HepG2 (cell line): ENCODE data around the gene NPY4R. TPM values are rescaled to one million over a fixed set of nuclear protein-coding genes. Genes with fewer than 3 reads are reported as not detected.
A peak's percentile ranks its signal among the peaks of the same experiment; 100 is the strongest.
"Not testable (repeated sequence)": the region's sequence is repeated elsewhere in the genome, so short reads cannot be mapped to it uniquely, and the experiment has no call there.

Experiments
- ATAC-seq: fragments of 200-7000 bp; cut with Tn5 transposase; 3 replicates; pipeline ENCODE4 v1.9.1; 2020; ENCODE audit warnings: mild to moderate bottlenecking, moderate library complexity
- BruUV-seq: library from RNA; stranded (reverse); fragments of 400-500 nt; replicated peaks from 2 replicates; lab custom pipeline; 2021; lab: Mats Ljungman, UMichigan
- CTCF ChIA-PET: fragments of 300-600 bp; formaldehyde crosslinking; extraction: SDS; loops from one replicate; lab custom pipeline; 2021; ENCODE audit warnings: low total read pairs, inconsistent platforms, low intra/inter-chr PET ratio; lab: Yijun Ruan, JAX
- POLR2A ChIA-PET: fragments of 350-600 bp; sonication (Branson Sonifier 250); formaldehyde crosslinking; loops from one replicate; lab custom pipeline; 2020; ENCODE audit warnings: antibody characterized with exemption, inconsistent platforms; lab: Yijun Ruan, JAX
- DNase-seq: peaks from one replicate; pipeline ENCODE4 v3.0.0-alpha.2; 2015; ENCODE audit warnings: low spot score
- FAIRE-seq: peaks from 3 replicates; lab custom pipeline; 2011; peaks lifted over from hg19 to GRCh38; lab: Jason Lieb, UNC
- H2AFZ ChIP-seq: one replicate; pipeline ENCODE4 v1.6.1; 2011; ENCODE audit warnings: low read length, inconsistent platforms
- H3K27ac ChIP-seq: fragments of 300-600 bp; 3 replicates; pipeline ENCODE4 v1.8.0; 2011; ENCODE audit warnings: mixed run types, mild to moderate bottlenecking, mixed read lengths, low read length, inconsistent platforms; ENCODE audit not compliant: insufficient read depth; ENCODE audit errors: extremely low read length
- H3K27me3 ChIP-seq, 2 experiments: fragments of 200-600 bp in 1 of 2; 2 replicates in 1 of 2; 3 replicates in 1 of 2; pipeline versions ENCODE4 v1.6.0 to v1.8.0; 2011; ENCODE audit warnings: low read length in 2 of 2, mild to moderate bottlenecking in 2 of 2, moderate library complexity in 2 of 2, inconsistent platforms in 1 of 2; ENCODE audit not compliant: insufficient read depth in 2 of 2, control insufficient read depth in 1 of 2
- H3K36me3 ChIP-seq, 2 experiments: fragments of 200-600 bp in 1 of 2; replicated peaks in 1 of 2; 2 replicates in 1 of 2; 3 replicates in 1 of 2; pipeline versions ENCODE4 v1.5.1 to v1.8.0; 2011; ENCODE audit warnings: low read length in 2 of 2, inconsistent platforms in 1 of 2; ENCODE audit not compliant: insufficient read depth in 2 of 2, control insufficient read depth in 1 of 2
- H3K4me1 ChIP-seq: 2 replicates; pipeline ENCODE4 v1.5.1; 2012; ENCODE audit warnings: low read length, inconsistent platforms; ENCODE audit not compliant: insufficient read depth
- H3K4me2 ChIP-seq: 2 replicates; pipeline ENCODE4 v1.6.0; 2011; ENCODE audit warnings: low read depth, low read length, inconsistent platforms
- H3K4me3 ChIP-seq, 3 experiments: fragments of 200-600 bp in 1 of 3; sonication (generic), shearing (Covaris generic) in 1 of 3; replicated peaks in 1 of 3; 2 replicates each; pipeline ENCODE4 v1.5.1; 2011 to 2016; ENCODE audit warnings: low read length in 3 of 3, inconsistent platforms in 2 of 3, low read depth in 2 of 3, mild to moderate bottlenecking in 2 of 3, control low read depth in 1 of 3, mixed read lengths in 1 of 3; ENCODE audit not compliant: insufficient read depth in 1 of 3
- H3K79me2 ChIP-seq: one replicate; pipeline ENCODE4 v1.6.1; 2011; ENCODE audit warnings: low read length, inconsistent platforms; ENCODE audit not compliant: insufficient read depth
- H3K9ac ChIP-seq: 2 replicates; pipeline ENCODE4 v1.6.0; 2011; ENCODE audit warnings: mild to moderate bottlenecking, low read depth, low read length, inconsistent platforms; ENCODE audit not compliant: insufficient read depth
- H3K9me3 ChIP-seq: 2 replicates; pipeline ENCODE4 v1.5.1; 2012; ENCODE audit warnings: mild to moderate bottlenecking, low read length
- H4K20me1 ChIP-seq: 2 replicates; pipeline ENCODE4 v1.6.0; 2011; ENCODE audit warnings: inconsistent platforms, mild to moderate bottlenecking, low read length, moderate library complexity; ENCODE audit not compliant: insufficient read depth
- NCOR1 ChIP-seq: fragments of 200-600 bp; sonication (generic); IDR thresholded peaks from 2 replicates; pipeline ENCODE4 v1.7.0; 2017; ENCODE audit warnings: antibody characterized with exemption, low read length, borderline replicate concordance
- PHF21A ChIP-seq: sonication (generic); formaldehyde crosslinking; IDR thresholded peaks from 2 replicates; pipeline ENCODE4 v1.5.0; 2020; ENCODE audit warnings: mild to moderate bottlenecking, missing genetic modification reagents
- ZNF577 ChIP-seq: sonication (generic); formaldehyde crosslinking; IDR thresholded peaks from 2 replicates; pipeline ENCODE4 v1.4.0; 2020; ENCODE audit warnings: mild to moderate bottlenecking, low read depth, missing genetic modification reagents, borderline replicate concordance
- ZNF646 ChIP-seq: sonication (generic); formaldehyde crosslinking; IDR thresholded peaks from 2 replicates; pipeline ENCODE4 v1.9.0; 2021; ENCODE audit warnings: mild to moderate bottlenecking, missing genetic modification reagents
- WGBS: methylation state at CpG from one replicate; pipeline ENCODE4 v1.1.6; 2017; ENCODE audit warnings: low lambda C conversion rate; 5-methylcytosine and 5-hydroxymethylcytosine counted together
- in situ Hi-C: cut with HindIII; loops from 2 replicates; pipeline ENCODE4 v1.10.0; 2017; ENCODE audit warnings: low pct_unique_long_range_greater_than_20kb; ENCODE audit not compliant: extremely low pct_ligation_motif_present
- intact Hi-C: fragments of 100-400 bp; cut with micrococcal nuclease; formaldehyde crosslinking; loops from one replicate; pipeline ENCODE4 v1.10.0; 2022; ENCODE audit not compliant: unreplicated experiment
- polyA plus RNA-seq, 8 experiments: library from polyadenylated mRNA; depleted of rRNA in 3 of 8; stranded (reverse) in 7 of 8; unstranded in 1 of 8; fragments of >200 nt; fragmentation: Illumina TruSeq in 4 of 8; extraction: Trizol in 4 of 8; gene quantifications; 2 replicates each; pipeline versions ENCODE4 v1.2.1 to v1.2.3, GENCODE V29; 2011 to 2016; ENCODE audit warnings: low read depth in 4 of 8, missing spikeins in 1 of 8, mixed read lengths in 1 of 8; ENCODE audit not compliant: insufficient read depth in 1 of 8
- total RNA-seq, 5 experiments: library from RNA; depleted of rRNA; stranded (reverse); fragments of >200 nt; fragmentation: Illumina TruSeq; extraction: Trizol; gene quantifications; 2 replicates each; pipeline ENCODE4 v1.2.3, GENCODE V29; 2016; ENCODE audit warnings: low read depth in 1 of 5
- TF ChIP-seq, protein P1 (sequence below): IDR thresholded peaks from 2 replicates; pipeline ENCODE4 v1.6.1; 2016
- TF ChIP-seq, protein P2 (sequence below): sonication (generic); formaldehyde crosslinking; IDR thresholded peaks from 2 replicates; pipeline ENCODE4 v1.4.0; 2020; ENCODE audit warnings: missing genetic modification reagents

NPY4R gene
- total and polyA plus RNA-seq, 2 of the 13 experiments (the other 11 are each of a cell fraction or from before 2014, with no cell fraction given), result not detected

- Histone ChIP-seq H3K4me3 (no peak overlapping the region), H3K27ac (no peak overlapping the region), H3K79me2 (no peaks in the 10 kb centered on the region), H3K36me3 (no peaks in the 10 kb centered on the region), H3K27me3 (0 out of 5 replicates have a peak, but pooled peaks cover 0 to 15% of the 10 kb centered on the region in 2 experiments), H4K20me1 (no peaks in the 10 kb centered on the region), H3K9me3 (no peaks in the 10 kb centered on the region), H3K4me2 (no peak overlapping the region), H3K4me1 (no peaks in the 10 kb centered on the region), H2AFZ (no peak overlapping the region), H3K9ac (no peak overlapping the region)
- intact Hi-C loops (no loop called here), in situ Hi-C loops (no loop called here)
- ATAC-seq (no peak), DNase-seq (no peak), FAIRE-seq (no peak)
- no peak for TF ChIP-seq ZNF577 (CRISPR knock-in tag)
- no peak for TF ChIP-seq ZNF646 (CRISPR knock-in tag)
- no peak for TF ChIP-seq PHF21A (CRISPR knock-in tag)
- TF ChIP-seq, protein P1, sequence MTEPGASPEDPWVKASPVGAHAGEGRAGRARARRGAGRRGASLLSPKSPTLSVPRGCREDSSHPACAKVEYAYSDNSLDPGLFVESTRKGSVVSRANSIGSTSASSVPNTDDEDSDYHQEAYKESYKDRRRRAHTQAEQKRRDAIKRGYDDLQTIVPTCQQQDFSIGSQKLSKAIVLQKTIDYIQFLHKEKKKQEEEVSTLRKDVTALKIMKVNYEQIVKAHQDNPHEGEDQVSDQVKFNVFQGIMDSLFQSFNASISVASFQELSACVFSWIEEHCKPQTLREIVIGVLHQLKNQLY (CRISPR knock-in tag), result no peak
- TF ChIP-seq, protein P2, sequence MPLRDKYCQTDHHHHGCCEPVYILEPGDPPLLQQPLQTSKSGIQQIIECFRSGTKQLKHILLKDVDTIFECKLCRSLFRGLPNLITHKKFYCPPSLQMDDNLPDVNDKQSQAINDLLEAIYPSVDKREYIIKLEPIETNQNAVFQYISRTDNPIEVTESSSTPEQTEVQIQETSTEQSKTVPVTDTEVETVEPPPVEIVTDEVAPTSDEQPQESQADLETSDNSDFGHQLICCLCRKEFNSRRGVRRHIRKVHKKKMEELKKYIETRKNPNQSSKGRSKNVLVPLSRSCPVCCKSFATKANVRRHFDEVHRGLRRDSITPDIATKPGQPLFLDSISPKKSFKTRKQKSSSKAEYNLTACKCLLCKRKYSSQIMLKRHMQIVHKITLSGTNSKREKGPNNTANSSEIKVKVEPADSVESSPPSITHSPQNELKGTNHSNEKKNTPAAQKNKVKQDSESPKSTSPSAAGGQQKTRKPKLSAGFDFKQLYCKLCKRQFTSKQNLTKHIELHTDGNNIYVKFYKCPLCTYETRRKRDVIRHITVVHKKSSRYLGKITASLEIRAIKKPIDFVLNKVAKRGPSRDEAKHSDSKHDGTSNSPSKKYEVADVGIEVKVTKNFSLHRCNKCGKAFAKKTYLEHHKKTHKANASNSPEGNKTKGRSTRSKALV, result no peak
- no peak for TF ChIP-seq NCOR1
- BruUV-seq, result no TSS peak
- WGBS, result 22% methylated on average over 6 of the region's 6 CpGs
- POLR2A ChIA-PET, result no interaction called here
- CTCF ChIA-PET, result no interaction called here
These were observed 48.7 kb upstream of the NPY4R start for GRCh38 chr10:46514431-46514861.

DNA sequence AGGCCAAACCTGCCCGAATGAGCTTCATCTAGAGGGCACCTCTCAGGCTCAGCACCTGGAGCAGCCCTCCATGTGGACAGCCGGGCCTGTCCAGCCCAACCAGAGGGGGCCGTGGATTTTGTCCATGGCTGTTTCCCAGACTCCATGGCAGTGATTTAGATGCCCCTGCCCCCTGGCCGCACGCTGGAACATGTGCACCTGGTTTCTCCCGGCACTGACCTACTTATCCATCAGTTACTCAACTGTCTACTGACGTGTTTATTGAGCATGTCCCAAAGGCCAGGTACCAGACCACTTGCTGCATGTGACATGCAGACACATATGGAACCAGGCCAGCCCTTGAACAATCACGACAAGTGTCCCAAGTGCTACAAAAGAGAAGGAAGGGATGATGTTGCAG, 47.6 kb upstream of the NPY4R start:
- WGBS, result no CpG with 5 or more reads among the region's 8 CpGs

More for the DNA sequence above, 47.6 kb upstream of the NPY4R start:
- in situ Hi-C loops, H3K9me3 ChIP-seq, H4K20me1 ChIP-seq, H3K27ac ChIP-seq, H3K36me3 ChIP-seq, H3K4me3 ChIP-seq, FAIRE-seq, DNase-seq, POLR2A ChIA-PET, H2AFZ ChIP-seq, H3K4me2 ChIP-seq, H3K4me1 ChIP-seq, H3K9ac ChIP-seq, H3K79me2 ChIP-seq, intact Hi-C loops, BruUV-seq, CTCF ChIA-PET: not testable (repeated sequence)
- peak; percentile 23; the same call in 1 of the 3 replicates for ATAC-seq
- 0 out of 5 replicates have a peak, but pooled peaks cover 0 to 15% of the 10 kb centered on the region in 2 experiments for H3K27me3 ChIP-seq
